M059J (cell line): ENCODE measurements around the gene IRF2BPL. TPM values are rescaled to one million over a fixed set of nuclear protein-coding genes. Genes with fewer than 3 reads are reported as not detected.

ENCODE experiments used
- DNase-seq: peaks from one replicate; pipeline ENCODE4 v3.0.0-alpha.2; 2012; ENCODE audit warnings: low read depth
- total RNA-seq: library from RNA; depleted of rRNA; stranded (reverse); fragments of >200 nt; shearing (Covaris generic); gene quantifications from 2 replicates; pipeline ENCODE4 v1.2.3, GENCODE V29; 2014; rRNA removed

The IRF2BPL gene
- total RNA-seq: 13.2 and 31.7 TPM in 2 replicates

DNA sequence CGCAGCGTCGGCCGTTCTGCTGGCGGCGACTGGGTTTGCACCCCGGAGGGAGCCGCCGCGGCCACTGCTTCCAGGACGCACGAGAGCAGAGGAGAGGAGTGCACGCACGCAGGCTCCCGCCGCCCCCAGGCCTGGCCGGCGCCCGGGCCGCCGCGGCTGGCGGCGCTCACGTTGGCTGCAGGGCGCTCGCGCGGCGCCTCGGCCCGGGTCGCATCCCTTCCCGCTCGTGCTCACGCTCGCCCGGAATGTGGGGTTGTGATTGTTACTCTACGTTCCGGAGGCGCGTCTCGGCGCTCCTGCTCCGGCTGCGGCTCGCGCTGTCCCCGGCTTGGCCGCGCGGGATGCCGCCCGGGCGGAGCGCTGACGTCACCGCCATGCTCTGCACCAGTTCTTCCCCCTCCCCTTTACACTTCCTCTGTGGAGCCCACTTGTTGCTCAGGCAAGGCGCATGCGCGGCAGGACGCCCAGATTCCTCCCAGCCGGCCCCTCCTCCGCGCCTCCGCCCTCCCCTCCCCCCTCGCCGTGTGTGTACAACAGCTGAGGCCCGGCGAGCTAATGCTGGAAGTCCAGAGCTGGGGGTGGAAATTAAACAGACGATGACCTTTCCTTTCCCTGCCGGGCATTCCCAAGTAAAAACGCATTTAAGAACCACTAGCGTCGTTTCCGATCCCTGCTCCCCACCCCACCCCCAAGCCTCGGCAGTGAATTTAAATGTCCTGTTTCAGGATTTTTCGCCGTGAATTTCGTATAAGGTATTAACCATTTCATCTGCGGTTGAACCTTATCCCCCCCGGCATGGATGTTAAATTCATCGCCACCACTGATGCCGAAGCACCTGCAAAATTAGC lies at the start of gene IRF2BPL:
Gene IRF2BPL (minus strand): TSS at position 325 of the 848 bp plus-strand sequence. CDS start 916 bp downstream, outside the sequence.
- DNase-seq: peak; percentile 97

DNA sequence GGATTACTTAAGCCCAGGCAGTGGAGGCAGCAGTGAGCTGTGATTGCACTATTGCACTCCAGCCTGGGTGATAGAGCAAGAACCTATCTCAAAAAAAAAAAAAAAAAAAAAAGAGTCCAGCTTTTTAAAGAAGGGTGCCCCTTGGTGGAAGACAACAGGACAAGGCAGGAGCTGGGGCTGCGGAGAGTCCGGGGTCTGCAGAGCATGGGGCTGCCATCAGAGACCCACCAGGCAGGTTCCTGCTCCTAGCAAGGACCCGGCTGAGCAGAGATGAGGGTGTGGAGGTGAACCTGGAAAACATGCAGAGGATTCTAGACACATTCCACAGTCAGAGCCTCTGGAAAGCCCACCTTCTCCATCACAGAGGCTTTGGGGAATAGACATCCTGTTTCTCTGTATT lies 48.5 kb upstream of the IRF2BPL start:
- no peak for DNase-seq

- DNase-seq: no peak
These were observed 47.7 kb upstream of the IRF2BPL start for GRCh38 chr14:77076113-77076631.

- no peak for DNase-seq
These were observed 46.5 kb upstream of the IRF2BPL start for GRCh38 chr14:77074969-77075368.

- peak; percentile 84 for DNase-seq
These were observed 43.5 kb upstream of the IRF2BPL start for GRCh38 chr14:77071938-77072388.

- no peak for DNase-seq
These were observed 41.0 kb upstream of the IRF2BPL start for GRCh38 chr14:77069551-77069950.

DNA sequence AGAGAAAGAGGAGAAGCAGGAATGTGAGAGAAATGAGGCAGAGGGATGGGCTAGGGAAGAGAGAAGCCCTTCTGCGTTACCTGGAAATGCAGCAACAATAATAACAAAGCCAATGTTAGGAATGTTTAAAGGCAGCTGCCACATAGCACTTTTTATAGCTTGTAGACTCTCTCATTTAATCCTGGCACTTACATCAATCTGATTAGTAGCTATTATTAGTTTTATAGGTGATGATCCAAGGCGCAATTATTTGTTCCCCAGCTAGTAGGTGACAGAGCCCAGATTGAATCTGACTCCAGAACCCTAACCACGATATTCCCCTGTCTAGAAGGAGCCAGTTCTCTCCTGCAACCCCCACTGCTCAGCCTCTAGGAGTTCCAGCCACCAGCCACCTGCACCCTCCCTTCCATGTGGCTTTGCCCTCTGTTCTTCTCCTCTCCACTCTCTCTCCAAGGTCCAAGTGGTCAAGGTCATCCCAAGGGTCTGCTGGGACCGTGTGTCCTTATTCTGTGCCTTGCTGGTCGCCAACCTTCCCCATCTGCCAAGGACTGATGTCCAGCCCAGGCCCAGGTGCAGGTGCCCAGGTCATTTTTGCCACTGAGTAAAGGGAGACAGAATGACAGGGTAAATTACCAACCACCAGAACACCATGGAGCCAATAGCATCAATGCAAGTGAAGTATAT lies 40.2 kb upstream of the IRF2BPL start:
- DNase-seq: no peak

GRCh38 chr14:77067632-77068516 lies 39.4 kb upstream of the IRF2BPL start:
- peak; percentile 61 for DNase-seq

DNA sequence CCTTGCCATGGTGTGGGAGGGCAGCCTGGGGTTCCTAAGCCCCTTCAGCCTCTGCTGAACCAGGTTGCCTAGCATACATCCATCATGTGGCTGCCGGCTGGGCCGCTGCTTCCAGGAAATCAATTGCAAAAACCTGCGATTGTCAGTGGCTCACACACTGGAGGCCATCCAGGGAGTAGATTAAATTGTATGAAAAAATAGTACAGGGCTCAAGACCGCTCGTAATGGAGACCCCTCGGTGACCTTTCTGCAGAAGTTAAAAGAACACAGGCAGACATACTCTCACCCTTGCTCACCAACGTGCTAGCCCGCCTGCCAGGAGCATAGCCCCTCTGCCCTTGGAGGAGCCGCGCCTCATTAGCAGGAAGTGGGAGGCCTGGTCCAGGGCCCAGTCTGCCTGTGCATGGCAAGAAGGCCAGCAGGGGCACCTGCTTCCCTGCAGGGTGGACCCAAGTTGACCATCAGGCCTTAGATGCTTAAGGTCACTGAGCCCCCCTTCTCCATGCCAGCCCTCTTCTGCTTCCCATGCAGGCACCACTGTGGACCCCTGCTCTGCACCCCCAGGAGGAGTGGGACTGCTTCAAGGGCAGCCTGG lies 38.2 kb upstream of the IRF2BPL start:
- no peak for DNase-seq

DNA sequence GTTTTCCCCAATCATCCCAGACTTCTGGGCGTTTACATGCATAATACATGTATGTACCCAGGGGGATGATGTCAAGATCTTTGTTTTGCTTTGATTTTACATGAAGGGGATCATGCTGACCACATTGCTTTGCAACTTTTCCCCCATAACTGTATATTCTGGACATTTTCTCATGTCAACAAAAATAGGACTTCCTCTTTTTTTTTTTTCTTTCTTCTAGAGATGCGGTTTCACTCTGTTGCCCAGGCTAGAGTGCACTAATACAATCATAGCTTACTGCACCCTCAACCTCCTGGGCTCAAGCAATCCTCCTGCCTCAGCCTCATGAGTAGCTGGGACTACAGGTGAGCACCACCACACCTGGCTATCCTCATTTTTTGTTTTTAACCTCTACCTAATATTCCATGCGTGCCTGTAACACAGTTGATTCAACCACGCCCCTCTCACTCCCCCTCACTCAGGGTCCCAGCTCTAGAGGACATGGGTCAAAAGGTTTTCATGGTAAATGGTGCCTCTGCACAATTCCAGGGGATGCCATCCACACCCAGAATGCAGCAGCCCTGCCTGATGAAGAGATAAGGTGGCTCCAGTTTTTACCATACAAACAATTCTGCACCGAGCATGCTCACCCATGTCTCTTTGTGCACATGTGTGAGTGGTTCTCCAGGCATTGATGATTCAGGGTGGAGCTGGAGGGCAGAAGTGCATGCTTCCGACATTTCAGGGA lies 37.5 kb upstream of the IRF2BPL start:
- no peak for DNase-seq

DNA sequence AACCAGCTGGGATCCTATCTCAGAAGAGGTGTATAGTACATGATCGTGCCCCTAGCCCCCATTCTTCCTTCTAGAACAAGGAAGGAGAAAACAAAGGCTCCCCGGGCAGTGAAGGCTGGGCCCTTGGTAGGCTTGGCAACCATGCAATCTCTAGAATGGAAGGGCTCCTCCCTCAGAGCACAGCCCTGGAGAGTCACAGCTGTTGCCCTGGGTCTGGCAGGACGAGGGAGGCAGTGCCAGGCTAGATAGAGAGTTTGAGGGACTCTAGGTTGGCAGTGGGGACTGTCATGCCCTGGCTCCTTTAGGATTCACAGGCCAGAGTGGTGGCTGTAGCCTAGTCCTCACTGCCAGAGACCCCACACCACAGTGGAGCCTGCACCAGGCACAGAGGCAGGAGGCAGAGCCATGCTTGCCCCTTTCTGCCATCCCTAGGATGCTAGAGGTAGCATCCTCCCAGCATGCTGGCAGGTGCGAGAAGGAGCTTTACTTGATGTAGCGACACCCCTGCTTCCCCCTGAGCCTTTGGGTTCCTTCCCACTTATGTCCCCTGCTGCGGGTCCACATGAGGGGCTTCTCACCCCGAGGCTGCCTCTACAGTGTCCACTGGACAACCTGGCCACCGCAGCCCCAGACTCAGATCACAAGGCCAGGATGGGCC lies 36.1 kb upstream of the IRF2BPL start:
- no peak for DNase-seq

GRCh38 chr14:77063571-77064171 lies 35.2 kb upstream of the IRF2BPL start:
- no peak for DNase-seq

- no peak for DNase-seq
These were observed 33.8 kb upstream of the IRF2BPL start for GRCh38 chr14:77062261-77062660.

- DNase-seq: no peak
These were observed 33.2 kb upstream of the IRF2BPL start for GRCh38 chr14:77061630-77062257.

GRCh38 chr14:77059276-77059915 lies 30.9 kb upstream of the IRF2BPL start:
- DNase-seq: peak; percentile 95

- no peak for DNase-seq
These were observed 30.3 kb upstream of the IRF2BPL start for GRCh38 chr14:77058785-77059184.

GRCh38 chr14:77058117-77058516 lies 29.6 kb upstream of the IRF2BPL start:
- no peak for DNase-seq

DNA sequence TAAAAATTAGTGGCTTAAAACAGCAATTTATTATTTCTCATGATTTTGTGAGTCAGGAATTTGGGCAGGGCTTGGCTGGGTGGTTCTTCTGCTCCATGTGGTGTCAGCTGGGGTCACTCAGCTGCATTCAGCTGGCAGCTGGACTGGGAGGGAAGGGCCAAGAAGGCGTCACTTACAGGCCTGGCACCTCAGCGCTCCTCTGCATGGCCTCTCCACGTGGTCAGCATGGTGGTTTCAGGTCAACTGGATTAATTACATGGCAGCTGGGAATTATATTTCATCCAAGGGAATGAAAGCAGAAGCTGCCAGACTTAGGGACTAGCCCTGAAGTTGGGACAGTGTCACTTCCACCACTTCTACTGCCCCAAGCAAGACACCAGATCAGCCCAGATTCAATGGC lies 27.5 kb upstream of the IRF2BPL start:
- no peak for DNase-seq

DNA sequence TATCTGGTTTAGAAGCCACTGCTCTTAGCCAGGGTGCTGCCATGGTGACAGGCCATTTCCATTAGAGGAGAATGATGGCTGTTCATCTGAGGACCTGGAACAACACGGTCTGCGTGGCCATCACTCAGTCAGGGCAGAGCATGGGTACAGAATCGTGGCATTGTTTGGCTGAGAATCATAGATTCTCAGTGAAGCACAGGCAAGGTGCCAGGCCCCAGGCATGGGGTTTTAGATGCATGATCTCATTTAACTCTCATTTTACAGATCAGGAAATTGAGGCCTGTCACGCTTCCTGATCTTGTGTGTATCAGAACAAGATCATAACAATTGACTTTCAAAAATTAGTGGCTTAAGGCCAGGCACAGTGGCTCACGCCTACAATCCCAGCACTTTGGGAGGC lies 26.8 kb upstream of the IRF2BPL start:
- no peak for DNase-seq
